Adipocyte (in vitro differentiated cells): ENCODE data around the gene KIAA0040.

Experiments used
- DNase-seq: peaks from one replicate; pipeline ENCODE4 v3.0.0-alpha.2; 2015; ENCODE audit warnings: low read depth
- H3K27me3 ChIP-seq: replicated peaks from 2 replicates; pipeline ENCODE4 v1.7.0; 2013; ENCODE audit warnings: mild to moderate bottlenecking, low read length, moderate library complexity; ENCODE audit not compliant: control insufficient read depth, insufficient read depth
- H3K36me3 ChIP-seq: 2 replicates; pipeline ENCODE4 v1.7.0; 2013; ENCODE audit warnings: low read length, mild to moderate bottlenecking, moderate library complexity; ENCODE audit not compliant: control insufficient read depth, insufficient read depth, severe bottlenecking
- H3K4me1 ChIP-seq: 2 replicates; pipeline ENCODE4 v1.7.0; 2013; ENCODE audit warnings: mild to moderate bottlenecking, low read length, moderate library complexity; ENCODE audit not compliant: control insufficient read depth, insufficient read depth
- H3K4me3 ChIP-seq: 2 replicates; pipeline ENCODE4 v1.7.0; 2013; ENCODE audit warnings: mild to moderate bottlenecking, low read length, moderate library complexity
- H3K9ac ChIP-seq: 2 replicates; pipeline ENCODE4 v1.7.0; 2013; ENCODE audit warnings: mild to moderate bottlenecking, low read length, moderate library complexity
- H3K9me3 ChIP-seq: 2 replicates; pipeline ENCODE4 v1.7.0; 2013; ENCODE audit warnings: mild to moderate bottlenecking, low read length, moderate library complexity; ENCODE audit not compliant: control insufficient read depth

KIAA0040 gene

GRCh38 chr1:175133673-175134435, 58.7 kb downstream of the KIAA0040 start:
- Histone ChIP-seq H3K36me3 (no peaks in the 10 kb centered on the region), H3K27me3 (no peaks in the 10 kb centered on the region), H3K9me3 (no peaks in the 10 kb centered on the region), H3K4me3 (no peak overlapping the region), H3K4me1 (peaks cover 76% of the 10 kb centered on the region), H3K9ac (no peak overlapping the region)
- no peak for DNase-seq

- peak; percentile 62 for DNase-seq
- H3K36me3 ChIP-seq = no peaks in the 10 kb centered on the region
- H3K9me3 ChIP-seq = no peaks in the 10 kb centered on the region
- H3K27me3 ChIP-seq = no peaks in the 10 kb centered on the region
- peaks cover 71% of the 10 kb centered on the region for H3K4me1 ChIP-seq
- H3K9ac ChIP-seq = peak overlapping the region; percentile 31
- H3K4me3 ChIP-seq = peak overlapping the region; percentile 25
Observed at GRCh38 chr1:175132436-175132835, 60.1 kb downstream of the KIAA0040 start.

- H3K36me3 ChIP-seq = no peaks in the 10 kb centered on the region
- H3K9ac ChIP-seq = no peak overlapping the region
- H3K4me3 ChIP-seq = no peak overlapping the region
- peak; percentile 76 for DNase-seq
- H3K9me3 ChIP-seq = no peaks in the 10 kb centered on the region
- H3K4me1 ChIP-seq = peaks cover 68% of the 10 kb centered on the region
- no peaks in the 10 kb centered on the region for H3K27me3 ChIP-seq
Observed at GRCh38 chr1:175131095-175131494, 61.5 kb downstream of the KIAA0040 start.

- H3K36me3 ChIP-seq = no peaks in the 10 kb centered on the region
- H3K4me1 ChIP-seq = peaks cover 64% of the 10 kb centered on the region
- no peak overlapping the region for H3K9ac ChIP-seq
- H3K27me3 ChIP-seq = no peaks in the 10 kb centered on the region
- no peak for DNase-seq
- no peak overlapping the region for H3K4me3 ChIP-seq
- H3K9me3 ChIP-seq = no peaks in the 10 kb centered on the region
Observed at GRCh38 chr1:175130649-175131045, 61.9 kb downstream of the KIAA0040 start.

GRCh38 chr1:175129997-175130648, 62.5 kb downstream of the KIAA0040 start:
- H3K9me3 ChIP-seq = no peaks in the 10 kb centered on the region
- H3K27me3 ChIP-seq = no peaks in the 10 kb centered on the region
- no peak overlapping the region for H3K4me3 ChIP-seq
- no peak overlapping the region for H3K9ac ChIP-seq
- peaks cover 68% of the 10 kb centered on the region for H3K4me1 ChIP-seq
- peak; percentile 26 for DNase-seq
- no peaks in the 10 kb centered on the region for H3K36me3 ChIP-seq

GRCh38 chr1:175129644-175129996, 63.0 kb downstream of the KIAA0040 start:
- Histone ChIP-seq H3K9ac (no peak overlapping the region), H3K36me3 (no peaks in the 10 kb centered on the region), H3K4me1 (peaks cover 73% of the 10 kb centered on the region), H3K4me3 (no peak overlapping the region), H3K9me3 (no peaks in the 10 kb centered on the region), H3K27me3 (no peaks in the 10 kb centered on the region)
- DNase-seq = no peak

GRCh38 chr1:175129182-175129581, 63.4 kb downstream of the KIAA0040 start:
- DNase-seq = peak; percentile 78

GRCh38 chr1:175128523-175128922, 64.1 kb downstream of the KIAA0040 start:
- no peak for DNase-seq
- Histone ChIP-seq H3K27me3 (no peaks in the 10 kb centered on the region), H3K4me3 (no peak overlapping the region), H3K4me1 (peaks cover 69% of the 10 kb centered on the region), H3K9me3 (no peaks in the 10 kb centered on the region), H3K36me3 (no peaks in the 10 kb centered on the region), H3K9ac (no peak overlapping the region)

More at GRCh38 chr1:175129182-175129581, 63.4 kb downstream of the KIAA0040 start:
- Histone ChIP-seq H3K4me1 (peaks cover 74% of the 10 kb centered on the region), H3K9ac (no peak overlapping the region), H3K9me3 (no peaks in the 10 kb centered on the region), H3K36me3 (no peaks in the 10 kb centered on the region), H3K27me3 (no peaks in the 10 kb centered on the region), H3K4me3 (no peak overlapping the region)

- Histone ChIP-seq H3K4me1 (peaks cover 60% of the 10 kb centered on the region), H3K9me3 (no peaks in the 10 kb centered on the region), H3K4me3 (no peak overlapping the region), H3K27me3 (no peaks in the 10 kb centered on the region), H3K9ac (no peak overlapping the region), H3K36me3 (no peaks in the 10 kb centered on the region)
- no peak for DNase-seq
Observed at GRCh38 chr1:175127565-175127964, 65.0 kb downstream of the KIAA0040 start.

- H3K27me3 ChIP-seq = no peaks in the 10 kb centered on the region
- peaks cover 48% of the 10 kb centered on the region for H3K4me1 ChIP-seq
- H3K9me3 ChIP-seq = no peaks in the 10 kb centered on the region
- no peak overlapping the region for H3K4me3 ChIP-seq
- no peak overlapping the region for H3K9ac ChIP-seq
- H3K36me3 ChIP-seq = no peaks in the 10 kb centered on the region
- DNase-seq = no peak
Observed at GRCh38 chr1:175126347-175126746, 66.2 kb downstream of the KIAA0040 start.

GRCh38 chr1:175124861-175125260, 67.7 kb downstream of the KIAA0040 start:
- peak; percentile 84 for DNase-seq
- Histone ChIP-seq H3K4me1 (peaks cover 35% of the 10 kb centered on the region), H3K9ac (peak overlapping the region; percentile 65), H3K4me3 (no peak overlapping the region), H3K36me3 (no peaks in the 10 kb centered on the region), H3K9me3 (no peaks in the 10 kb centered on the region), H3K27me3 (no peaks in the 10 kb centered on the region)
